D721Med (cell line): ENCODE measurements around the gene KIAA0513.
"Not testable (repeated sequence)": the region's sequence is repeated elsewhere in the genome, so short reads cannot be mapped to it uniquely, and the experiment has no call there.

Source experiments
- DNase-seq: peaks from one replicate; pipeline ENCODE4 v3.0.0; 2011; ENCODE audit warnings: low spot score; ENCODE audit not compliant: insufficient read length
- FAIRE-seq: peaks from 2 replicates; lab custom pipeline; 2011; peaks lifted over from hg19 to GRCh38; lab: Jason Lieb, UNC
- TF ChIP-seq, protein P1 (sequence below): IDR thresholded peaks from 2 replicates; pipeline ENCODE4 v1.5.1; 2012; ENCODE audit warnings: mild to moderate bottlenecking, control low read depth; ENCODE audit not compliant: insufficient read depth; ENCODE audit errors: missing control alignments

KIAA0513 gene

GRCh38 chr16:85113168-85113733, 85.7 kb downstream of the KIAA0513 start:
- FAIRE-seq: no peak
- no peak for DNase-seq
- TF ChIP-seq, protein P1, sequence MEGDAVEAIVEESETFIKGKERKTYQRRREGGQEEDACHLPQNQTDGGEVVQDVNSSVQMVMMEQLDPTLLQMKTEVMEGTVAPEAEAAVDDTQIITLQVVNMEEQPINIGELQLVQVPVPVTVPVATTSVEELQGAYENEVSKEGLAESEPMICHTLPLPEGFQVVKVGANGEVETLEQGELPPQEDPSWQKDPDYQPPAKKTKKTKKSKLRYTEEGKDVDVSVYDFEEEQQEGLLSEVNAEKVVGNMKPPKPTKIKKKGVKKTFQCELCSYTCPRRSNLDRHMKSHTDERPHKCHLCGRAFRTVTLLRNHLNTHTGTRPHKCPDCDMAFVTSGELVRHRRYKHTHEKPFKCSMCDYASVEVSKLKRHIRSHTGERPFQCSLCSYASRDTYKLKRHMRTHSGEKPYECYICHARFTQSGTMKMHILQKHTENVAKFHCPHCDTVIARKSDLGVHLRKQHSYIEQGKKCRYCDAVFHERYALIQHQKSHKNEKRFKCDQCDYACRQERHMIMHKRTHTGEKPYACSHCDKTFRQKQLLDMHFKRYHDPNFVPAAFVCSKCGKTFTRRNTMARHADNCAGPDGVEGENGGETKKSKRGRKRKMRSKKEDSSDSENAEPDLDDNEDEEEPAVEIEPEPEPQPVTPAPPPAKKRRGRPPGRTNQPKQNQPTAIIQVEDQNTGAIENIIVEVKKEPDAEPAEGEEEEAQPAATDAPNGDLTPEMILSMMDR: no peak

DNA sequence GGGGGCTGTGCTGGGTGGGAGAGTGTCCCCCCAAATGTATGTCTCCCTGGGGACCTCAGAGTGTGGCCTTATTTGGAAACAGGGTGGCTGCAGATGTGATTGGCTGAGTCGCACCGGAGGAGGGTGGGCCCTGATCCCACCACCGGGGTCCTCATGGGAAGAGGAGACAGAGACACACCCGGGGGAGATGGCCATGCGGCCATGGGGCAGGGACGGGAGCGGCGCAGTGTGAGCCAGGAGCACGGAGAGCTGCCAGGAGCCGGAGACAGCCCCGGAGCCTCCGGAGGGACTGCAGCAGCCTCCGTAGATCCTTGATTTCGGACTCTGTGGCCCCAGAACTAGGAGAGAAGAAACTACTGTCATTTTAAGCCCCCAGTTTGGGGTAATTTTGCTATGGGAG, 86.3 kb downstream of the KIAA0513 start:
- DNase-seq (no peak), FAIRE-seq (no peak)
- TF ChIP-seq, protein P1: no peak

- peak; percentile 75 for DNase-seq
- TF ChIP-seq, protein P1: peak; percentile 95
- FAIRE-seq: no peak
Measured at GRCh38 chr16:85114909-85115567, 87.4 kb downstream of the KIAA0513 start.

DNA sequence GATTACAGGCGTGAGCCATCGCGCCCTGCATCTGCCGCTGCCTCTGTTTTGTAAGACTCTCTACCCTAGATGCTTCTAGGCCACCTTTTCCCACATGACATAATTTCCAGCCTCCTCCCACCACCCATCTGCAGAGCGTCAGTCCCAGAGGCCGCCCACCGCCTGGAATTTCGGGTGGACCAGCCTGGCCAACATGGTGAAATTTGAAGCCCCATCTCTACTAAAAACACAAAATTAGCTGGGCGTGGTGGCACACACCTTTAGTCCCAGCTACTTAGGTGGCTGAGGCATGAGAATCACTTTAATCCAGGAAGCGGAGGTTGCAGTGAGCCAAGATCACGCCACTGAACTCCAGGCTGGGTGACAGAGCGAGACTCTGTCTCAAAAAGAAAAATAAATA, 89.8 kb downstream of the KIAA0513 start:
- FAIRE-seq (no peak), DNase-seq (no peak)
- TF ChIP-seq, protein P1: no peak

GRCh38 chr16:85120006-85120340, 92.4 kb downstream of the KIAA0513 start:
- TF ChIP-seq, protein P1: no peak
- FAIRE-seq (no peak), DNase-seq (no peak)

DNA sequence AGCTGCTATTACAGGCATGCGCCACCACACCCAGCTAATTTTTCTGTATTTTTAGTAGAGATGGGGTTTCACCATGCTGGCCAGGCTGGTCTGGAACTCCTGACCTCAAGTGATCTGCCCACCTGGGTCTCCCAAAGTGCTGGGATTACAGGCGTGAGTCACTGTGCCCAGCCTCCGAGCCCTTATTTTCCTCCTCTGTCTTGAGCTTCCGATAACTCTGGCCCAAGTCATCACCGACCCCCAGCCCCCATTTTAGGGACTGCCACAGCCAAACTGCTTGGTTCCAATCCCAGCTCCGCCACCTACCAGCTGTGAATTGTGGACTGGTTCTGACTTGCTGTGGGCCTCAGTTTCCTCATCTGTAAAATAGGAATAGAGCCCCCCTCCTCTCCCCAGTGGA, 95.8 kb downstream of the KIAA0513 start:
- not testable (repeated sequence) for DNase-seq, FAIRE-seq

DNA sequence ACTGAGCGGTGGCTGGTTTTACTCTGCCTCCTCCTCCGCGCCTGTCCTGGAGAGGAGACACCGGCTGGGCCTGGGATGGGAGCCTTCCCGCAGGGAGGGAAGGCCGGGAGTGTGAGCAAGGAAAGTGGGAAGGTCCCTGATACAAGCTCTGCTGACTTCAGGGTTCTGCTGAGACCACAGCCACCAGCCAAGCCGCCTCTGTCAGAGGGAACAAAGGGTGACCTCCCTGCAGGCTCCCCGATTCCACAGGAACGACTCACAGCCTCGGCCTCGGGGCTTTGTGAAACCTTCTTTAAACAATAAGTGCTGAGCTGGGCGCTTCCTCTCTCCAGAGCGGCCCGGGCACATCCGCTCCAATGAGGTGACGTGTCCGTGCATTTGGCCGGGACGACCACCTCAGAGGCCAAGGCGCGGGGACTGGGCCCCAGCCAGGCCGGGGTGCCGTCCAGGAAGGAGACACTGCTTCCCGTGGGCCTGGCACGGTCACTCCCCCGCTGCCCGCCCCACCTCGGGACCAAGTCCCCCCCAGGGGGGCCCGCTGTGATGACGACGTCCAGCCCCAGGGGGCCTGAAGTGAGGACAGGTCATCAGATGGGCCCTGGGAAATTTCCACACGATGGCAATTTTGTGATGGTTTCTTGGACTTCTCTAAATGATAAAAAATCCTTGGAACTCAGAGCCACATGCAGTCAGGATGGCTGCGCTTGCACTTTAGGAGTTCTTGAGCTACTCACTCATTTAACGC, 96.5 kb downstream of the KIAA0513 start:
- DNase-seq (no peak), FAIRE-seq (no peak)
- TF ChIP-seq, protein P1: no peak
